Superior temporal gyrus (tissue), 1 donor: ENCODE data around the gene ITGA6.

Source experiments
- DNase-seq: peaks from one replicate; pipeline ENCODE4 v3.0.0-alpha.2; 2016; ENCODE audit errors: extremely low spot score

Gene ITGA6

GRCh38 chr2:172440795-172441194 lies 13.4 kb downstream of the ITGA6 start:
- no peak for DNase-seq

DNA sequence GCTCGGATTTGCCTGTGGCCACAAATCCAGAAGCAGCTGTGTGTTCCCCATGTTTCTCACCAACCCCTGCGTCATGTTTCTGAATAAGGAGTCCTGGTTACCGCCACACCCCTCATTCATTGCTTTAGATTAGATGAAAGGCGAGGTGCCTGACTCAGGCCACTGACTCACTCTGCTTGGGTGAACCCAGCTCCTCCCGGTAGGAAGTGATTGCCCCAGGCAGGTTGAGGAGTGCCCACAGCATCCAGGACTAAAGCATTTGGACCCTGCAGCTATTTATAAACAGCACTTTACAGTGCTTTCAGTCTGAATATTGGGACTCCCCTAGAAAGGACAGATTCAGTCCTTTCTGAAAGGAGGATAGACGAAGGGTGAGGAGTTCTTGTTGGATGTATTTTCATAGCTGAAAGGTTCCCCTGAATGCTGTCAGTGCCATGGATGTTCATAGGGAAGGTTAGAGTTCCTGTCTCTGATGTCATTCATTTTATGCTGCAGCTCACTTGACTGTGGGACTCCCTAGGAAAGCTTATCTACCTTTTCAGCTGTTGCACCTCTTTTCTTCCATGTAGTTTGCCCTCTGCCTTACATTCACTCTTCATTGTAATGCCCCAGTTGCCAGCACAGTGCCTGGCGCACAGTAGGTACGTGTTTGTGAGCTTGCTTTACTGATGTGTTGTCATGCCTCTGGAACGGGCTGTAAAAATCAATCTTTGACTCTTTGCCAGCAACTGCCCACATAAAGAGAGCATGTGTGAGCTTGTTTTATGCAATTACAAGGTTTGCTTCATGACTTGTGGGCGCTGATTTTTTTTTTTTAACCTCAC lies 14.9 kb downstream of the ITGA6 start:
- no peak for DNase-seq

DNA sequence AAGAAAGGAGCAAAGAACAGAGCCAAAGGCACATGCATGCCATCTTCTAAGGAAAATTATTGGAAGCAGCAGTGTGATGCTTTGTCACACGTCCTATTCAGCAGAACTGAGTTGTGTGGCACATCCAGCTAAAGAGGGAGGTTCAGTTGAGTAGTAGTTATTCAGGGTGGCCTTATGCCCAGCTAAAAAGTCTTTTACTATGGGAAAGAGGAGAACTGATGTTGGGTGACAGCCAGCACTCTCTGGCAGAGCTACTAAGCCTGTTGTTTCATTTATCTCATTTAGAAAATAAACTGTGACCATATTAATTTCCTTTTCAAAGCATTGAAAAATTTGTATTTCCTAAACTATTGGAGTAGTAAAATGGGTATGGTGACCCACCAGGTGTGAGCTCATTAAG lies 18.5 kb downstream of the ITGA6 start:
- DNase-seq, result peak; percentile 38

DNA sequence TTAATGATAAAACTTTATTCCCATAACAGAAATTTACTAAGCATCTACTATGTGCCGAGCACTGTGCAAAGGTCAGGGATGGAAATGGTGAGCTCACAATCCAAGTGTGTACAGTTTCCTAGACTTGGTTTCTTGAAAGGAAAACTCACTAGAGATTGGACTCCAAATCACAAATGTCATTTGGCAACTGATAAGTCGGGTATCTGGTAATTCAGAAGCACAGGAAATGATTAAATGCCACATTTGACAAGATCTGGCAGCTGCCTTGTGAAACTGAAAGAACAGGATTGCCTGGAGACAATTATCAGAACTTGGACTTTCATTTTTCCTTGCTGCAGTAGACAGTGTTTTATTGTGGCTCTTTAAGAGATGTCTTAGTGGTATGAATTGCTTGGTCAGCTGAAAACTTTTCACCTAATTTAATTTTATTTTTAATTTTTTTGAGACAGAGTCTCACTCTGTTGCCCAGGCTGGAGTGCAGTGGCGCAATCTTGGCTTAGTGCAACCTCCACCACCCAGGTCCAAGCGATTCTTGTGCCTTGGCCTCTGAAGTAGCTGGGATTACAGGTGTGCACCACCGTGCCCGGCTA lies 19.2 kb downstream of the ITGA6 start:
- DNase-seq, result no peak

DNA sequence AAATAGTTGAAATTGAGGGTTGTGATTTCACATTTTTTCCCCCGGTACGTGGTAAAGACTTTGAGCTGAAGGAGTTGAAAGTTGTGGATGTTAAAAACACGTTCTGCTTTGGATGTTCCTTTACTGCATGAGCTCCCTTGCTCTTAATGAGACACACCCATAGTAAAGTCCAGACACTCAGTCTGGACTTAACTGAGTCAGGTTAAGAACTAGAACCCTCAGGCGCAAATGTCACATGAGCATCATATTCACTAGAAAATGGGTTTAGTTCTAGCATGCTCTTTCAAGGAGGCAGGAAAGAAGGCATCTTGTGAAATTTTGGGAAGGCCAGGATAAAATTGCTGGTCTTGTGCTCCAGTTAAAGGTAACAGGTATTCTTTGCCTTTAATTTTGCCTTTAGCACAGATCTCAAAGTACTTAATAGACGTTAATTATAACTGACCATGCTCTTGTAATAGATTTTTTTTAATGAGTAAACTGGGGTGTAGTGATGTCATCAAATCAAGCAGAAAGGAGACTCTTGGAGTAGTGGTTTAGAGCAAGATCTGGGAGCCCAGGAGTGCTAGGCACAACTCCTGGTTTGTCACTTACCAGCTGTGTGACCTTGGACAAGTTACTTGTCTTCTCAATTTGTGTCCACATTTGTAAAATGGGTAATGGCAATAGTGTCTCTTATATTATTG lies 20.6 kb downstream of the ITGA6 start:
- no peak for DNase-seq

DNA sequence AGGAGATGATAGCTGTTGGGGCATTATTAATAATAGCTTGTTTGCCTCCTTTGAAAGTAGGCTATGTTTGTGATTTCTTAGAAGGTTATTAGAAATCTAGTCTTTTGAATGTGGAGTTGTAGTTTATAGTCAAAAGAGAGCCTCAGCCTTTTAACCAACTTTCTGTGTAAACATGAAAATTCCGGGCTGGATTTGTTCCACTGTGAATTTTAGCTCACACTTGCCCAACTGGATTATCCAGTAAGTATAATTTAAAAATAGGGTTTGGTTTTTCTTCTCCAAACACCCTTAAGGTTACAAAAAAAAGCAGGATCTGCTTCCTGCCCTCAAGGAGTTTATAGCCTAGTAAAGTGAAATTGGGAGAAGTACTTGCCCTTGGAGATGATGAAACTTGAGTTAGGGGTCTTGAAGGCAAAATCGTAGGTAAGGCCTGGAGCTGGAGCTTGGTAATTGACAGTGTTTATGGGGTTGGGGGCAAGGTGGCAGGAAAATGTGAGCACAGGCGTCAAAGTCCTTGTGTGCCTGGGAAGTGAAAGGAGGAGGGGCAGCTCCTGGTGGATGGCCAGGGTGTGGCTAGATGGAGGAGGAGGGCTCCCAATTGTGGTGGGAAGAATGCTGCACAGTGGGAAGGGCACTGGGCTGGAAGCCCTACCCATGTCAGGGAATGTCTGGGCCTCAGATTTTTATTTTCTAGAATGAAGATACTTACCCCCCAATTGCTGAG lies 21.3 kb downstream of the ITGA6 start:
- DNase-seq, result no peak

- no peak for DNase-seq
These were observed 22.6 kb downstream of the ITGA6 start for GRCh38 chr2:172449911-172450550.

DNA sequence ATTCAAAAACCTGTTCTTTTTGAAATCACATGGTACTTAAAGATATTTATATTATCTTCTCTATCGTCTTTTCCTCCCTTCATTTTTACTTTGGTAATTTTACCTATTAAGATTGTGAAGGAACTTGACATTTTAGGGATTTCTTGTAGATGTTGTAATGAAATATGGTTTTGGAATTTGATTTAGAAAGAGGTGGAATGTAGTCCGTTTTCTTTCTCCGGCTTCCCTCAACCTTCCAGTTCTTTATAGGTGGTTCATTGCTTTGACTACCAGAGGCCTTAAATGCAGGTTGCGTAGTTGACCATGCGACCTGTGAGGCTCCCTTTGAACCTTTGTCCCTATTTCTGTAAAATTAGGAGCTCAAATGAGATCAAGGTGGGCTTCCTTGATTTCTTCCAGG lies 24.5 kb downstream of the ITGA6 start:
- no peak for DNase-seq

DNA sequence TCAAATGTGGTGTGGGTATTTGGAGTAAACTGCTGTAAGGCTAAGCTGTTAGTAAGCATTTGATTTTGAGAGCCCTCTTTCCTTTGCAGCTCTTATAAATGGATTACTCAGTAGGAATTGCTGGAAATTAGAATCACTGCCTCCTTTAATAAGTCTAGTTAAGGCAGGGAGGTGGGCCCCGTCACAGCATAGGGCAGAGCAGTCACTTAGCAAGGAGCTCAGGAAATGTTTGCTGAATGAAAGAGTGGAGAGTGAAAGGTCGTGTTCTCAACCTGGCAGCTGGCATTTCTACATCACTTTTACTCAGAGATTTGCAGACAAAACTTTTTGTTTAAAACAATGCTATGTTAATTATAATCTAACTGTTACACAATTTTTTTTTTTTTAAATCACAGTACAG lies 25.5 kb downstream of the ITGA6 start:
- DNase-seq, result no peak

GRCh38 chr2:172454404-172455120 lies 27.2 kb downstream of the ITGA6 start:
- DNase-seq, result no peak

- DNase-seq, result no peak
These were observed 27.7 kb downstream of the ITGA6 start for GRCh38 chr2:172455121-172455515.

GRCh38 chr2:172456002-172456401 lies 28.6 kb downstream of the ITGA6 start:
- no peak for DNase-seq

DNA sequence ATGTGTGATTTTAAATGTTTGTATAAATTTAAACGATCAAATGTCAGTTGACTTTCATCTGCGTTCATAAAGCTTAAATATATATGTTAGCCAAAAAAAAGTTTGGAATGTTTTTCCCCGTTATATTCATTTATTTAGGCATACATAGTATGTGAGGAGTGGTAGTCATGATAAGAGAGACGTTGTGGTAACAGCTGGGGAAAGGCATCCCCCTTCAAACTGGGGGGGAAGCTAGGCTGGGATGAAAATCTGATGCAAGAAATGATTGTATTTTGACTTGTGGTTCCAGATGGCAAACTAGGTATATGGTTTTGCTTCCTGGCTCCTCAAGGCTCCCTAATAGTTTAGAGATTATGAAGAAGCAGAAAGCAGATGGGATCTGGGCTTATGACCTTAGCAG lies 30.1 kb downstream of the ITGA6 start:
- DNase-seq, result no peak

GRCh38 chr2:172458561-172459124 lies 31.3 kb downstream of the ITGA6 start:
- no peak for DNase-seq

DNA sequence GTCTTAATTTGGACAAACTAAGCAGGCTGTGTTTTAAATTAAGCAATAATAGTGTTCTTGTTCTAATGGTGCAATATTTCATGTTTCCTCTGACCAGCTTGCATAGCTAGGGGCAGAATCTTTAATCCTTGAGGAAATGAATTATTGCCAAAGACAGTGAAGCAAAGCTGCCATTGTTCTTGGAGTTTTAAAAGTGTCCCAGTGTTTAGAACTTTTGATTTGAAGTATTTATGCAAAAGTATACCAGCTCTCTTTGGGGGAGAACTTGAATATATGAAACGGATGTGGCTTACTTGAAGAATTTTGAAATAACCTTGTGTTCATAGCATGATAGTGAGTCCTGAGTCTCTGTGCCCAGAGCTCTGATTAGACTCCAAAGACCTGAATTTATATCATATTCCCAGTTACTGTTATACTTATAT lies 33.4 kb downstream of the ITGA6 start:
- no peak for DNase-seq

- DNase-seq, result peak; percentile 62
These were observed 34.4 kb downstream of the ITGA6 start for GRCh38 chr2:172461591-172462372.

GRCh38 chr2:172462373-172462848 lies 35.0 kb downstream of the ITGA6 start:
- no peak for DNase-seq

DNA sequence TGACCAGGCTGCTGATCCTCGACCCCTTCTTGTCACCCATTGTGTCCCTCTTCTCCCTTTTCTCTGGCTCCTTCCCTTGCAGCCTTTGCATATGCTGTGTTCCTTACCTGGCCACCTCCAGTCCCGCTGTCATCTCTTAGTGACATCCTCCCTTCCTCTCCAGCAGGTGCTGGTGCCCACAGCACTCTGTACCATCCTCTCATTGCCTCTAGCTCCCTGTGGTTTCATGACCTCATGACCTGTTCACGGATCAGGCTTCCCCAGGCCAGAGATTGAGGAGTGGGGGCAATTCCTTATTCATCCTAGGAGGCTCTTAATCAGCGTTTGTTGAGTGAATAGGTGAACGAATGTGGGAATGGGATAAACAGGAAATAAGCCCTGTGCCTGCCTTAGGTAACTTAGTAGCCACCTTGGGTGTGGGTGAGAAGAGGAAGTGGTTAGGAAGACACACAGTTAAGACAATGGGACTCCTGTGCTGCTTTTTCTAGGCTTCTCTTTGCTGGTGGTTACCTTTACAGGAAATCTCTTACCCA lies 35.5 kb downstream of the ITGA6 start:
- DNase-seq, result no peak

DNA sequence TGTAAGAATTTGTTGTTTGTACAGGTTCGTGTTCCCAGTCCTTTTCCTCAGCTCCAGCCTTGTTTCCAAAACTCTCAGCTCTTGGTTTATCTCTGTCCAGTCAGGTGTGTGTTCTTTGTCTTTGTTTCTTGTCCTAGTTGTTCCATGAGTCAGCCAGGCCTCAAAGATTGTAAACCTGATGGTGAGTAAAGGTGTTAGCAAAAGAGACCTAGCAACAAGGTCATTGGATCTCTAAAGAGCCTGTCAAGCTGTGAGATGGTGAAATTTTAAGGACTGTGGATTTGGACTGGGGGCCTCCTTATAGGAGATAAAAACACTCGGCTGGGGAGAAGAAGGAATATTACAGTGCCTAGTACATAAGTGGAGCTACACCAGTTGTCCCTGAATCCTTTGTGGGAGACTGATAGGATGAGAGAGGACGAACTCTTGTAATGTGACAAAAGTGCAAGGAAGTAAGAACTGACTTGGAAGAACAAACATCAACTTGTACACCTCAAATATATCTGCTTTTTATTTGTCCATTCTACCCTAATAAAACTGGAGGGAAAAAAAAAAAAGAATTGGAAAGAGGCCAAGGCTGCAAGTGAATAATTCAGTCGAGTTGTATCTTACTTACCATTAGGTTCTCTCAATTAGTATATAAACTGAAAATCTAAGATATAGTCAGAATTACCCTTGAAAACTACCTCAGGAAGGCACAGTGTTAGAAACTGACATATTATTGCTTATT lies 37.2 kb downstream of the ITGA6 start:
- no peak for DNase-seq
